H1 (cell line): ENCODE results near the gene ADGRL3. TPM values are rescaled to one million over a fixed set of nuclear protein-coding genes. Genes with fewer than 3 reads are reported as not detected.

Source experiments
- CHD2 ChIP-seq: IDR thresholded peaks from 2 replicates; pipeline ENCODE4 v1.6.1; 2012; ENCODE audit warnings: low read length, improper control_type of control experiment
- CREB1 ChIP-seq: IDR thresholded peaks from 2 replicates; pipeline ENCODE4 v1.6.1; 2012; ENCODE audit warnings: inconsistent platforms
- KDM5A ChIP-seq: fragments of 200-600 bp; IDR thresholded peaks from 2 replicates; pipeline ENCODE4 v1.7.1; 2012; ENCODE audit warnings: mild to moderate bottlenecking, low read length, inconsistent platforms, mixed read lengths
- RAD21 ChIP-seq, 2 experiments: IDR thresholded peaks in 1 of 2; conservative IDR thresholded peaks in 1 of 2; 2 replicates each; pipeline ENCODE4 v1.6.1; 2011; ENCODE audit warnings: low read depth in 2 of 2, low read length in 2 of 2, improper control_type of control experiment in 1 of 2, inconsistent platforms in 1 of 2, mild to moderate bottlenecking in 1 of 2, moderate library complexity in 1 of 2
- polyA plus RNA-seq, 7 experiments: library from polyadenylated mRNA; depleted of rRNA in 3 of 7; stranded (reverse) in 5 of 7; unstranded in 2 of 7; fragments of >200 nt in 5 of 7; fragments of 200-250 nt in 2 of 7; gene quantifications; 1 replicate in 5 of 7; 2 replicates in 1 of 7; 4 replicates in 1 of 7; pipeline versions ENCODE4 v1.2.1 to v1.2.3, GENCODE V29; 2011 to 2013; ENCODE audit warnings: missing spikeins in 2 of 7, mixed read lengths in 2 of 7
- total RNA-seq: library from RNA; stranded (reverse); fragmentation: NEBNext Ultra II Directional; extraction: Animal tissue kit (Norgen Biotek cat#: 25700); gene quantifications from 2 replicates; pipeline ENCODE4 v1.2.1, GENCODE V29; 2021

The ADGRL3 gene
- total and polyA plus RNA-seq, 2 of the 8 experiments (the other 6 are each of a cell fraction or from before 2014, with no cell fraction given), result 6.6 to 13.0 TPM

GRCh38 chr4:61520681-61521160 lies 320.6 kb downstream of the ADGRL3 start (continued):
- no peak for TF ChIP-seq KDM5A
- TF ChIP-seq RAD21 (IDR thresholded peaks at IDR 0.05 in 1 of 2, conservative IDR thresholded peaks at IDR 0.05 in 1 of 2; ENCODE audit: low read depth in 2 of 2, low read length in 2 of 2), result no peak
- TF ChIP-seq CHD2, result no peak
- no peak for TF ChIP-seq CREB1
